Fibroblast of gingiva (primary cell): ENCODE measurements around the gene DENND5A.
"Not testable (repeated sequence)": the region's sequence is repeated elsewhere in the genome, so short reads cannot be mapped to it uniquely, and the experiment has no call there.

Experiments used
- DNase-seq: peaks from one replicate; pipeline ENCODE4 v3.0.0-alpha.2; 2011; ENCODE audit warnings: low read depth

DENND5A gene

DNA sequence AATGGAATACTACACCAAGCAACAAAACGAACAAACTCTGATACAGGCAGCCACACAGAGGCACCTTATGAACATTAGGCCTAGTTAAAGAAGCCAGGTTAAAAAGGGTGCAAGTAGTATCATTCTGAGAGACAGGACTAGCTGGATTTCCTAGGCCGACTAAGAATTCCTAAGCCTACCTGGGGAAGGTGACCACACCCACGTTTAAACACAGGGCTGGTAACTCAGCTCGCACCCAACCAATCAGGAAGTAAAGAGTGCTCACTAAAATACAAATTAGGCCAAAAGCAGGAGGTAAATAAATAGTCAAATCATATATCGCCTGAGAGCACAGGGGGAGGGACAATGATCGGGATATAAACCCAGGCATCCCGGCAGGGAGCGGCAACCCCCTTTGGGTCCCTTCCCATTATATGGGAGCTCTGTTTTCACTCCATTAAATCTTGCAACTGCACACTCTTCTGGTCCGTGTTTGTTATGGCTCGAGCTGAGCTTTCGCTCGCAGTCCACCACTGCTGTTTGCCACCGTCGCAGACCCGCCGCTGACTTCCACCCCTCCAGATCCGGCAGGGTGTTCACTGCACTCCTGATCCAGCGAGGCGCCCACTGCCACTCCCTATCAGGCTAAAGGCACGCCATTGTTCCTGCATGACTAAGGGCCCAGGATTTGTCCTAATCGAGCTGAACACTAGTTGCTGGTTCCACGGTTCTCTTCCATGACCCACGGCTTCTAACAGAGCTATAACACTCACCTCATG lies 167.8 kb downstream of the DENND5A start:
- DNase-seq: not testable (repeated sequence)

DNA sequence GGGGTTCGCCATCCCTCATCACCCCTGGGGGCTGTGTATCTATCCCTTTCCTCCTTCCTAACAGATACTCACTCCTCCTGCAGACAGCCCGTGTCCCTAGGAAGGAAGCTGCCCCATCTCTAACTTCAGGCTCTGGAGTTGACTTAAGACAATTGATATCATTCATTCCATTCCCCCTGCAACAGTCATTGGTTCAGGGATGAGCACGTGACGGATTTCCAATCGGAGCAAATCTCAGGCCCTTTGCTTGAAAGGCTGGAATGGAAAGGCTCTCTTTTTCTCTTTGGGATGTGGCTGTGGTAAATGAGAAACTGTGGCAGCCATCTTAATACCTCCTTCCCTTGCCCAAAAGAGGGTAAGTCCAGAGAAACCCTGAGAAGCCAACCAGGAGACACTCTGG lies 168.7 kb downstream of the DENND5A start:
- DNase-seq: no peak

- DNase-seq: no peak
Observed at GRCh38 chr11:9095421-9095820, 169.7 kb downstream of the DENND5A start.

DNA sequence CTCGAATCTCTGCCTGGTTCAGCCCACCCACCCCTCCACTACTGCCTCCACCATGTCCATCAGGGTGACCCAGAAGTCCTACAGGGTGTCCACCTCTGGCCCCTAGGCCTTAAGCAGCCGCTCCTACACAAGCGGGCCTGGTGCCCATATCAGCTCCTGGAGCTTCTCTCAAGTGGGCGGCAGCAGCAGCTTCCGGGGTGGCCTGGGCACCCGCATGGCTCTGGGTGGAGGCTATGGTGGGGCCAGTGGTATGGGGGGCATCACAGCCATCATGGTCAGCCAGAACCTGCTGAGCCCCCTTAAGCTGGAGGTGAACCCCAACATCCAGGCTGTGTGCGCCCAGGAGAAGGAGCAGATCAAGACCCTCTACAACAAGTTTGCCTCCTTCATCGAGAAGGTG lies 170.7 kb downstream of the DENND5A start:
- no peak for DNase-seq

DNA sequence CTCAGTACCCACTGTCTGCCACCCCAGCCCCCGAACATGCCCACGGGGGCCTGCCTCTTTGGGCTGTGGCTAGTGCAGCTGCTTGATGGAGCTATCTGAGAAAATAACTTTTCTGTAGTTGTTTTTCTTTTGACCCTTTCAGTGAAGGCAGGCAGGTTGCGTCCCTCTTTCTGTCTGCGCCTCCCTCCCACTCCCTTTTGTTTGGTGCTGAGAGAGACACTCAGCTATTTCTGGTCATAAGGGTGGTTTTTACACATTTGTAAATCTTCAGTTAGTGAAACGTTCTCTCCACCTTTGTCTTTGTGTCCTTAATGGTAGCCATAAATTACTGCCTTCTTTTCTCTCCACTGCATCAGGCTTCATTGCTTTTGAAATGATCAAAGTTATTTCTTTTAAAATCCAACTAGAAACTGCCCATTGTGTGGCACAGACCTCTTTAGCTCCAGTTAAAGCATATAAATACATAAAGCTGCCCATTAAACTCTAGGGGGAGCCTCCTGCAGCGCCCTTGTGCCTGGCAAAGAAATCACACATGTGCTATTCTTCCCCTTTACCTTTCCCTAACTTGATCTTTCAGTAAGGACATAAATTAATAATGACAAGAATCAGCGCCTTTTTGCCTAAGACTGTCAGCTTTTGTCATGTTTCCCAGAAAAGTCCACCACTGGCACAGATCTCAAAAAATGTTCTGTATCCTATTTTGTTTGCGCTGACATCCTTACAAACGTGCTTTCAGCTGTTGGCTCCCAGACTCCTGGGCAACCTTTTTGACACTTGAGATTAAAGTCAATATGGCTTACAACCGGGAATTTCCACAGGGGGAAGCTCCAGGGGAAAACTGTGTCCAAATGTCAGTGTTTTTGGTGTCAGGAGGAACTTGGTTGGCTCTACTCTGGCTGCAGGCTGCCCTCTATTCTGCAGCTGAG lies 172.0 kb downstream of the DENND5A start:
- no peak for DNase-seq

GRCh38 chr11:9092072-9092471 lies 173.1 kb downstream of the DENND5A start:
- DNase-seq: no peak

DNA sequence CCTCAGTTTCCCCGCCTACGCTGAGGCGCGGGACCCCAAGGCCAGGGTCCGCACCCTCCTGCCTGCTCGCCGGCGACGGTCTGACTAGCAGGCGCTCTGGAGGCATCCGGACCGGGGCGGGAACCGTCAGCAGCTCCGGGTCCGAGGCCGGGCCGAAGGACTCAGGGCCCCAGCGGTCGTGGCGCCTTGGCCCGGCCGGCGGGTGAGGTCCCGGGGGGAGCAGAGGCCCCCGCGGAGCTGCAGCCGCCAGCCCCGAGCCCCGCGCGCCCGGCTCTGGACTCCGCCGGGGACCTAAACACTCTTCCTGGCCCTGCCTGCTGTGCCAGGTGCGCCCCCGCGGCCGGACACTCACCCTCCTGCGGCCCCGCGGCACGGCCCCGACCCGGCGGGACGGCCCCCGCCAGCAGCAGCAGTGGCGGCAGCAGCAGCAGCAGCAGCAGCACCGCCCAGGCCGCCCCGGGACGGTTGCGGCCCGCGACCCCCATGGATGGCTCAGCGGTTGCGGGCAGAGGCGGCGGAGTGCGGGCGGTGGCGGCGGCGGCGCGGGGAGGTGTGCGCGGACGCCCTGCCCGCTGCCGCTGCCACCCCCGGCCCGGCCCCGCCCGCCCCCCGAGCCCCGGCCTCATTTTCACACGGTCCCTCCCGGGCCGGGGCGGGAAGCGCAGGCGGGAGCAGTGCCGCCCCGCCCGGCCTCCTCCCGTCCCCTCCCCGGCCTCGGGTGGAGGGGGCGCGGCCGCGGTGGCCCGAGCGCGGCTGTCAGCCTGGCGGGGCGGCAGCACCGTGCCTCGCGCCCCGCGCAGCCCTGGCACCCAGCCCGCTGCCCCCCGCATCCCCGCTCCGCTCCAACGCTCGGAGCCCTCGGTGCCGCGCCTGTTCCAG lies 173.9 kb downstream of the DENND5A start, which contains the start of gene SCUBE2:
TSS of gene SCUBE2 (minus strand) at position 556 of the 879 bp plus-strand sequence. CDS start at position 485, 71 bp downstream.
- no peak for DNase-seq

DNA sequence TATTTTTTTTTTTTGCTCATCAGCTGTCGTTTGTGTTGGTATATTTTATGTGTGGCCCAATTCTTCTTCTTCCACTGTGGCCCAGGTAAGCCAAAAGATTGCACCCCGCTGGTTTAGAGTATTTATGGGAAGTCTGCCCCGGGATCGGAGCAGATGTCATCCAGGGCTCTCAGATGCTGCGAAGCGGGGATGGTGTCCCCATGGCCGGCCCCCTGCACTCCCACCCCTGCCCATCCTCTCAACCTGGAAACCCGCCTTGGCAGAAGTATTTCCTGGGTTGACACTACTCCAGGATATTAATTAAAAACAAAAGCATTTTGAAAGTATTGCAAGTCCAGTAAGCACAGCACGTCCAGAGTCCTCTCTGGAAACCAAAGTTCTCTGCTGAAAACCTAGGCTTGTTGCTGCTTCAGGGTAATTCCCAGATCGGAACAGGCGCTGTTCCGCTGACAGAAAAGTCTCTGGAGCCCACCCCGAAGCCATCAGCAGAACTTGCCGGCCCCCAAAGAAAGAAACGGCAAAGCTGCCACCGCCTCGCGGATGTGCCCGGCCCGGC lies 174.6 kb downstream of the DENND5A start:
- DNase-seq: no peak

DNA sequence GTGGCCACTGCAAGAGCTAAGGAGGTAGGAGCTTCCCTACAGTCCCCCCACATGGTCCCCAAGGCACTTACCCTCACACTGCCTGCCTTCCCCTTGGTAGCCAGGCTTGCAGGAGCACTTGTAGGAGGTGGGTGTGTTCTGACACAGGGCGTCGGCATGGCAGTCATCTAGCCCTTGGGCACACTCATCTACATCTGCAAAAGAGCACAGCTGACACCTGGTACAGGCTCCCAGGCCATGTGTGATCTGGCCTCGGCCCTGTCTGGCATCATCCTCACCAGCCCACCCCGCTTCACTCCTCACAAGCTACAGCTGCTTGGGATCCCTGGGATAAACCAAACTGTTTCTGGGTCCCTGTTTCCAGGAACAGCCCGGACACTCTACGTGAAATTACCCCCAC lies 175.5 kb downstream of the DENND5A start:
- DNase-seq: no peak

DNA sequence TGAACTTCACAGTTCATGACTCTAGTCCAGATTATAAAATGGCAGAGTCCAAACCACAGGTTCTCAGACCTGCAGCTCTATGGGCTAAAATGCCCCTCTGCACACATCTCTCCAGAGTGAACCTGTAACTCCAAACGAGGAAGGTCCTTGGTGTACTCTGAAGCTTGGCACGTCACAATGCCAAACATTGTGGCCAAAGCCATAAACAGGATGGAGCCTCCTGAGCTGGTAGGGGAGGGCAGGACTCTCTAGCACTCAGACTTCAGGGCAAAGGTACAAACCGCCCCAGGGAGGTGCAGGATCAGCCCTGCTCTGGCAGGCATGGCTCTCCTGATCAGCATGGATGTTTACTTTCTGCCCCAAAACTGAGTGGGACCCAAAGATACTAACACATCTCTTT lies 176.1 kb downstream of the DENND5A start:
- no peak for DNase-seq
